A673 (cell line): ENCODE data around the gene MFNG. TPM values are rescaled to one million over a fixed set of nuclear protein-coding genes. Genes with fewer than 3 reads are reported as not detected.

Experiments
- BruUV-seq: library from RNA; stranded (reverse); fragments of 400-500 nt; replicated peaks from 2 replicates; lab custom pipeline; 2021; lab: Mats Ljungman, UMichigan
- CTCF ChIA-PET: fragments of 300-600 bp; sonication (Branson Sonifier 250); formaldehyde crosslinking; loops from one replicate; lab custom pipeline; 2022; ENCODE audit warnings: antibody characterized with exemption; lab: Charles Lee
- POLR2A ChIA-PET: fragments of 300-600 bp; sonication (Branson Sonifier 250); formaldehyde crosslinking; loops from one replicate; lab custom pipeline; 2022; ENCODE audit warnings: antibody characterized with exemption; ENCODE audit not compliant: low non-redundant PET; lab: Charles Lee
- DNase-seq: peaks from one replicate; pipeline ENCODE4 v3.0.0-alpha.2; 2015; ENCODE audit warnings: low spot score
- H3K27ac ChIP-seq: fragments of 200-600 bp; sonication (generic); 2 replicates; pipeline ENCODE4 v1.5.1; 2016; ENCODE audit warnings: mixed run types, low read depth, mild to moderate bottlenecking, mixed read lengths, antibody characterized with exemption, low read length; ENCODE audit not compliant: poor library complexity, severe bottlenecking
- H3K27me3 ChIP-seq: fragments of 200-600 bp; sonication (generic); replicated peaks from 2 replicates; pipeline ENCODE4 v1.6.1; 2017; ENCODE audit warnings: mixed run types, low read depth, mild to moderate bottlenecking, mixed read lengths, antibody characterized with exemption, low read length; ENCODE audit not compliant: insufficient read depth, poor library complexity
- H3K36me3 ChIP-seq: fragments of 200-600 bp; sonication (generic); 2 replicates; pipeline ENCODE4 v1.6.1; 2016; ENCODE audit warnings: mixed run types, mild to moderate bottlenecking, mixed read lengths, antibody characterized with exemption, low read length; ENCODE audit not compliant: insufficient read depth, poor library complexity, severe bottlenecking
- H3K4me1 ChIP-seq: fragments of 200-600 bp; sonication (generic); 2 replicates; pipeline ENCODE4 v1.6.1; 2017; ENCODE audit warnings: mixed run types, mild to moderate bottlenecking, mixed read lengths, antibody characterized with exemption, low read length; ENCODE audit not compliant: insufficient read depth, poor library complexity, severe bottlenecking
- H3K4me3 ChIP-seq: fragments of 200-600 bp; sonication (generic); 2 replicates; pipeline ENCODE4 v1.5.1; 2016; ENCODE audit warnings: low read depth, mixed run types, mild to moderate bottlenecking, mixed read lengths, low read length; ENCODE audit not compliant: poor library complexity, severe bottlenecking
- H3K9me3 ChIP-seq: fragments of 200-600 bp; sonication (generic); 2 replicates; pipeline ENCODE4 v1.6.1; 2016; ENCODE audit warnings: mixed run types, low read depth, mild to moderate bottlenecking, mixed read lengths, antibody characterized with exemption, low read length; ENCODE audit not compliant: poor library complexity, severe bottlenecking
- EZH2 ChIP-seq: fragments of 200-600 bp; sonication (generic); IDR thresholded peaks from 2 replicates; pipeline ENCODE4 v1.6.1; 2017; ENCODE audit warnings: borderline replicate concordance, low read depth, mild to moderate bottlenecking, mixed read lengths, antibody characterized with exemption, low read length; ENCODE audit not compliant: poor library complexity, severe bottlenecking
- intact Hi-C: fragments of 100-400 bp; cut with micrococcal nuclease; formaldehyde crosslinking; loops from one replicate; pipeline ENCODE4 v1.10.0; 2022; ENCODE audit not compliant: unreplicated experiment
- total RNA-seq: library from RNA; stranded (reverse); gene quantifications from 2 replicates; pipeline ENCODE4 v1.2.3, GENCODE V29; 2021
- TF ChIP-seq, protein P1 (sequence below): fragments of 300-800, 200-600 bp; sonication (generic); conservative IDR thresholded peaks from 2 replicates; pipeline ENCODE4 v1.5.1; 2017; ENCODE audit warnings: low read depth, mild to moderate bottlenecking, antibody characterized with exemption, low read length, moderate library complexity, mixed read lengths

Gene MFNG
- total RNA-seq, 1 experiment from 2014 or later: not detected

DNA sequence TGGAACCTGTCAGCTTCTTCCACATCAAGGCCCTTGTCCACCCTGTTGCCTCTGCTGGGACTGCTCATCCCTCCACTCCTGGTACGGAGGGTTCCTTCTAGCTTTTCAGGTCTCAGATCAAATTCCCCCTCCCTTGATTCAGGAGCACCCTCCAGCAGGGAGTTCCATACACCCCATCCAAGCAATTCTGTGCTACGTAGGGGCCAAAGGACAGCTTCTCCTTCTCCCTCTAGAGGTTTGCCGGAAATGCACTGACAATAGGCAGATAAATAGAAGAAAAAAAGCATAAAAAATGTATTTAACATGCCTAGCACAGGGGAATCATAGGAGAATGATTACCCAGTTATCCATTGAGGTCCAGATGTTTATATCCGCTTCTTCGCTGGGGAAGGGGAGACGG, 36.3 kb upstream of the MFNG start:
- POLR2A ChIA-PET: no interaction called here
- TF ChIP-seq, protein P1, sequence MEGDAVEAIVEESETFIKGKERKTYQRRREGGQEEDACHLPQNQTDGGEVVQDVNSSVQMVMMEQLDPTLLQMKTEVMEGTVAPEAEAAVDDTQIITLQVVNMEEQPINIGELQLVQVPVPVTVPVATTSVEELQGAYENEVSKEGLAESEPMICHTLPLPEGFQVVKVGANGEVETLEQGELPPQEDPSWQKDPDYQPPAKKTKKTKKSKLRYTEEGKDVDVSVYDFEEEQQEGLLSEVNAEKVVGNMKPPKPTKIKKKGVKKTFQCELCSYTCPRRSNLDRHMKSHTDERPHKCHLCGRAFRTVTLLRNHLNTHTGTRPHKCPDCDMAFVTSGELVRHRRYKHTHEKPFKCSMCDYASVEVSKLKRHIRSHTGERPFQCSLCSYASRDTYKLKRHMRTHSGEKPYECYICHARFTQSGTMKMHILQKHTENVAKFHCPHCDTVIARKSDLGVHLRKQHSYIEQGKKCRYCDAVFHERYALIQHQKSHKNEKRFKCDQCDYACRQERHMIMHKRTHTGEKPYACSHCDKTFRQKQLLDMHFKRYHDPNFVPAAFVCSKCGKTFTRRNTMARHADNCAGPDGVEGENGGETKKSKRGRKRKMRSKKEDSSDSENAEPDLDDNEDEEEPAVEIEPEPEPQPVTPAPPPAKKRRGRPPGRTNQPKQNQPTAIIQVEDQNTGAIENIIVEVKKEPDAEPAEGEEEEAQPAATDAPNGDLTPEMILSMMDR: no peak
- no peak for TF ChIP-seq EZH2
- H3K4me1 ChIP-seq: no peaks in the 10 kb centered on the region
- no peak overlapping the region for H3K4me3 ChIP-seq
- no TSS peak for BruUV-seq
- no peaks in the 10 kb centered on the region for H3K9me3 ChIP-seq
- H3K36me3 ChIP-seq: no peaks in the 10 kb centered on the region
- CTCF ChIA-PET: no interaction called here
- intact Hi-C loops: no loop called here
- peaks cover 13% of the 10 kb centered on the region for H3K27me3 ChIP-seq
- no peak overlapping the region for H3K27ac ChIP-seq
- no peak for DNase-seq

DNA sequence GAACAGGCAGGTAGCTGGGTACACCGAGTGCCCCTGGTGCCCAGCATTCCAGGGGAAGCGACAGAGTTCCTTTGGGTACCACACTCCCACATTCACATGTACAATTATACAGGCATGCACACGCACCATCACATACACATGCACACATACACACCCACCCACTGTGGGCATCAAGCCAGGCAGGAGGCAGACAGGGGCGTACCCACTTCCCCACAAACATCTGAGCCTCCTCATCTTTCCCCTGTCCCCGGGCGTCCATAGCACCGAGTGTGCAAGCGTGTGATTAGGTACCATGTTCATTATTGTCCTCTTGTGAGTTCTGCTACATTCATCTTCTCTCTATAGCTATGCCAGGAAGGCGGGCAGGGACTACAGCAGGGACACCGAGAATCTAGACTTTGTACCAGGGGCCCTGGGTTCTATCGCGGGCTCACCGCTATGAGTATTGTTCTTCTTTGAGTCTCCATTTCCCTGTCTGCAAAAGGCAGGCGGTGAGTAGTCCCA, 35.1 kb upstream of the MFNG start:
- no TSS peak for BruUV-seq
- H3K27me3 ChIP-seq: peaks cover 13% of the 10 kb centered on the region
- no peaks in the 10 kb centered on the region for H3K9me3 ChIP-seq
- no peaks in the 10 kb centered on the region for H3K36me3 ChIP-seq
- intact Hi-C loops: no loop called here
- no peaks in the 10 kb centered on the region for H3K4me1 ChIP-seq
- no peak overlapping the region for H3K27ac ChIP-seq
- no peak for DNase-seq
- H3K4me3 ChIP-seq: no peak overlapping the region
- no peak for TF ChIP-seq EZH2
- TF ChIP-seq, protein P1: no peak
- ChIA-PET CTCF (no interaction called here), POLR2A (no interaction called here)

DNA sequence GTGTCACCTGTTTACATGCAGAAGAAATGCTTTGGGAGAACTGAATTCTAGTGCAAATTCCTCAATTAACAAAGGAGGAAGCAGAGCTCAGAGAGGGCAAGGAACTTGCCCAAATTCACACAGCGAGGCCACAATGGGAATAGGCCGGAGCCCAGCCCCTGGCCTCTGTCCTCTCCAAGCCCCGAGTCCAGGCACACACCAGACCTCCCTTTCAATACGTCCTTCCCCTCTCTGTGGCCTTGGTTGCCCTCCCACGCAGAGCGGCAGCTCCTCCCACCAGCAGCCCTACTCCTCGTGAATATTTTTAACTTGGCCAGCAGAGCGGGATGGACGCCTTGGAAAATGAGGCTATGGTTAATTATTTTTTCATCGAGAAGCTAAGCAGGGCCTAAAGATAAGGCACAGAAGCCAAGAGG, 34.6 kb upstream of the MFNG start:
- ChIA-PET CTCF (no interaction called here), POLR2A (no interaction called here)
- TF ChIP-seq EZH2: no peak
- TF ChIP-seq, protein P1: no peak
- Histone ChIP-seq H3K9me3 (no peaks in the 10 kb centered on the region), H3K4me1 (no peaks in the 10 kb centered on the region), H3K27me3 (peaks cover 13% of the 10 kb centered on the region), H3K27ac (no peak overlapping the region), H3K4me3 (no peak overlapping the region), H3K36me3 (no peaks in the 10 kb centered on the region)
- no peak for DNase-seq
- intact Hi-C loops: no loop called here
- no TSS peak for BruUV-seq
